DND-41 (cell line): ENCODE measurements around the gene IFNG-AS1.
A peak's percentile ranks its signal among the peaks of the same experiment; 100 is the strongest.

Source experiments
- ATAC-seq: fragments of 200-7000 bp; cut with Tn5 transposase; 3 replicates; pipeline ENCODE4 v1.9.1; 2021; ENCODE audit warnings: low read depth; ENCODE audit not compliant: insufficient read depth
- DNase-seq: peaks from one replicate; pipeline ENCODE4 v3.0.0-alpha.2; 2020
- H2AFZ ChIP-seq: 2 replicates; pipeline ENCODE4 v1.6.0; 2012; ENCODE audit warnings: low read depth, low read length
- H3K27ac ChIP-seq: 2 replicates; pipeline ENCODE4 v1.5.1; 2012; ENCODE audit warnings: low read length, inconsistent platforms
- H3K27me3 ChIP-seq: fragments of 200-600 bp; sonication (generic); 2 replicates; pipeline ENCODE4 v1.6.0; 2012; ENCODE audit warnings: low read length, mild to moderate bottlenecking, inconsistent platforms; ENCODE audit not compliant: insufficient read depth, poor library complexity
- H3K36me3 ChIP-seq: 2 replicates; pipeline ENCODE4 v1.5.1; 2012; ENCODE audit warnings: low read length, inconsistent platforms; ENCODE audit not compliant: insufficient read depth
- H3K4me1 ChIP-seq: 2 replicates; pipeline ENCODE4 v1.5.1; 2012; ENCODE audit warnings: mild to moderate bottlenecking, low read length; ENCODE audit not compliant: insufficient read depth
- H3K4me2 ChIP-seq: 2 replicates; pipeline ENCODE4 v1.6.0; 2012; ENCODE audit warnings: mild to moderate bottlenecking, moderate library complexity, low read length, inconsistent platforms; ENCODE audit not compliant: insufficient read depth
- H3K4me3 ChIP-seq, 2 experiments: fragments of 200-600 bp in 1 of 2; shearing (Covaris generic) in 1 of 2; 2 replicates each; pipeline ENCODE4 v1.5.1; 2012 to 2016; ENCODE audit warnings: inconsistent platforms in 2 of 2, low read length in 2 of 2, mild to moderate bottlenecking in 2 of 2, low read depth in 1 of 2, moderate library complexity in 1 of 2
- H3K79me2 ChIP-seq: 2 replicates; pipeline ENCODE4 v1.6.0; 2012; ENCODE audit warnings: low read length, inconsistent platforms; ENCODE audit not compliant: insufficient read depth
- H3K9ac ChIP-seq: 2 replicates; pipeline ENCODE4 v1.6.0; 2012; ENCODE audit warnings: low read depth, mild to moderate bottlenecking, inconsistent platforms, low read length, moderate library complexity
- H3K9me3 ChIP-seq: 2 replicates; pipeline ENCODE4 v1.5.1; 2012; ENCODE audit warnings: low read length, moderate library complexity, mild to moderate bottlenecking, inconsistent platforms; ENCODE audit not compliant: insufficient read depth, severe bottlenecking
- H4K20me1 ChIP-seq: 2 replicates; pipeline ENCODE4 v1.6.0; 2012; ENCODE audit warnings: low read length; ENCODE audit not compliant: insufficient read depth
- CTCF ChIP-seq: IDR thresholded peaks from 2 replicates; pipeline ENCODE4 v1.5.1; 2012; ENCODE audit warnings: borderline replicate concordance, low read length, moderate library complexity, mild to moderate bottlenecking; ENCODE audit not compliant: poor library complexity, severe bottlenecking; ENCODE audit errors: extremely low read depth
- EZH2 ChIP-seq: IDR thresholded peaks from 3 replicates; pipeline ENCODE4 v1.6.1; 2012; ENCODE audit warnings: borderline replicate concordance, low read depth, mild to moderate bottlenecking, moderate library complexity, low read length, inconsistent platforms; ENCODE audit not compliant: severe bottlenecking

IFNG-AS1 gene

GRCh38 chr12:68038650-68039049 lies 49.4 kb downstream of the IFNG-AS1 start:
- no peak overlapping the region for H3K9ac ChIP-seq
- no peak overlapping the region for H3K4me3 ChIP-seq
- H3K36me3 ChIP-seq = no peaks in the 10 kb centered on the region
- no peak overlapping the region for H2AFZ ChIP-seq
- H3K79me2 ChIP-seq = no peaks in the 10 kb centered on the region
- ATAC-seq = no peak
- no peak for DNase-seq
- H3K4me1 ChIP-seq = no peaks in the 10 kb centered on the region
- no peaks in the 10 kb centered on the region for H4K20me1 ChIP-seq
- TF ChIP-seq EZH2 (no peak), CTCF (no peak)
- H3K27me3 ChIP-seq = no peaks in the 10 kb centered on the region
- no peak overlapping the region for H3K4me2 ChIP-seq
- H3K9me3 ChIP-seq = no peaks in the 10 kb centered on the region
- no peak overlapping the region for H3K27ac ChIP-seq

- no peak overlapping the region for H3K4me3 ChIP-seq
- no peak overlapping the region for H3K9ac ChIP-seq
- no peaks in the 10 kb centered on the region for H3K27me3 ChIP-seq
- no peaks in the 10 kb centered on the region for H3K79me2 ChIP-seq
- no peaks in the 10 kb centered on the region for H4K20me1 ChIP-seq
- H3K9me3 ChIP-seq = no peaks in the 10 kb centered on the region
- DNase-seq (peak; percentile 64), ATAC-seq (peak; percentile 89)
- no peaks in the 10 kb centered on the region for H3K4me1 ChIP-seq
- H3K27ac ChIP-seq = no peak overlapping the region
- no peak overlapping the region for H3K4me2 ChIP-seq
- H3K36me3 ChIP-seq = no peaks in the 10 kb centered on the region
- no peak overlapping the region for H2AFZ ChIP-seq
- peak; percentile 95 for TF ChIP-seq CTCF
- TF ChIP-seq EZH2 = no peak
These were observed 51.3 kb downstream of the IFNG-AS1 start for GRCh38 chr12:68040450-68041075.

- Histone ChIP-seq H3K36me3 (no peaks in the 10 kb centered on the region), H3K4me2 (no peak overlapping the region)
- no peak for DNase-seq
These were observed 53.0 kb downstream of the IFNG-AS1 start for GRCh38 chr12:68042212-68042699.

More at GRCh38 chr12:68042212-68042699, 53.0 kb downstream of the IFNG-AS1 start:
- Histone ChIP-seq H3K4me3 (no peak overlapping the region), H3K27me3 (no peaks in the 10 kb centered on the region), H3K27ac (no peak overlapping the region), H4K20me1 (no peaks in the 10 kb centered on the region), H3K9ac (no peak overlapping the region), H3K4me1 (no peaks in the 10 kb centered on the region), H3K79me2 (no peaks in the 10 kb centered on the region), H2AFZ (no peak overlapping the region), H3K9me3 (no peaks in the 10 kb centered on the region)
- ATAC-seq = no peak
- TF ChIP-seq CTCF = peak; percentile 2
- no peak for TF ChIP-seq EZH2
